GM21381 (cell line): Measurements from ENCODE around the gene ARX.

Experiments
- ATAC-seq: cut with Tn5 transposase; IDR thresholded peaks from one replicate; pipeline ENCODE4 v1.9.1; 2021; ENCODE audit warnings: mild to moderate bottlenecking, moderate library complexity; ENCODE audit not compliant: unreplicated experiment

The ARX gene

DNA sequence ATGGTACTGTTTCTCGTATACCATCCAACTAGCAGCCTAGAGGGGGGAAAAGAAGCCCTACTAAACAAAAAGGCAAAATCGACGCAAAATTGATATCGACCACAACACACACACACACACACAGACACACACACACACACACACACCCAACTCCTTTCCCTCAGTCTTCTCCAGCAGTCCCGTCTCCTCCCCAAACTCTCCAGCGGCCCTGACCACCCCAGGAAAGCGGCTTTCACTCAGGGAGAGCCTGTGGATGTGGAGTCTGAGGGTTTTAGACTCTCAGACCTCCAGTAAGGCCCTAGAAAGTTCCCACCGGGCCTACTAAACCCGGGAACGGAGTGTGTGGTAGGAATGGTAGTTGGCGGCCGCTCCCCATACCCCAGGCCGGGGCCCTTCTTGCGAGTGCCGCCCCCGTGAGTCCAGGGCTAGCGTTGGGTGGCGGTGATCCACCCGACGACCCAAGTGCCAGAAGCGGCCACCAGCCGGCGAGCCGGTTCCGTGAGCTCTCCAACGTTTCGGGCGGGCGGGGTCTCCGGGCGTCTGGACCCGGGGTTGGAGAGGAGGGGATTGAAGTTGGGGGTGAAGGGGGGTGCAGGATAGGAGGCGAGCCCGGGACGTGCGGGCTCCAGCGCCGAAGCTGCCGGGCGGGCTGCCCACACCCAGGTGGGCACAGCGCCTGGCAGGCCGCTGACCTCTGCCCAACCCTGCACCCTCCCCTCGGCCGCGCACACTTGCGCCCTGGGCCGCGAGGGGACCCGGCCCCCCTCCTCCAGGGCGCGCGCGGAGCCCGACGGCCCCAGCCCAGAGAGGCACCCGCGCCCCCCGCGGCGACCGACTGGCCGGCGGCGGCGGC lies 13.7 kb downstream of the ARX start:
- ATAC-seq, result no peak

DNA sequence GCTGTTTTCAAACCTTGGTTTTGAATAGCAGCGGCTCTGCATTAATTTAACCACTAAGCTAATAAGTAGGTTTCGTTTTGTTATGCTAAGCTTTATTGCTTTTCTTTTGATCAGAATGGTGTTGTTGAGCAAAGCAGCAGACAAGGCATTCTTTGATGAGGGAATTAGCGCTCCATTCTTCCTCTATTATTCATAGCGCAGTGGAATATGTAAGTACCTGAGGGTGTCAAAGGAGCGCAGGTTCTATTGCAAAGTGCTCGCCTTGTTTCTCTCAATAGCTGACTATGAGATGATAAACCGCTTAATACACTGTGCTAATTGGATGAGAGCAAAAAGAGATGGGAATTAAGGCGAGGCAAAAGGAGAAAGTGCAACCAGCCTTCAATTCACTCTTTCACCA lies 16.3 kb downstream of the ARX start:
- ATAC-seq, result no peak

DNA sequence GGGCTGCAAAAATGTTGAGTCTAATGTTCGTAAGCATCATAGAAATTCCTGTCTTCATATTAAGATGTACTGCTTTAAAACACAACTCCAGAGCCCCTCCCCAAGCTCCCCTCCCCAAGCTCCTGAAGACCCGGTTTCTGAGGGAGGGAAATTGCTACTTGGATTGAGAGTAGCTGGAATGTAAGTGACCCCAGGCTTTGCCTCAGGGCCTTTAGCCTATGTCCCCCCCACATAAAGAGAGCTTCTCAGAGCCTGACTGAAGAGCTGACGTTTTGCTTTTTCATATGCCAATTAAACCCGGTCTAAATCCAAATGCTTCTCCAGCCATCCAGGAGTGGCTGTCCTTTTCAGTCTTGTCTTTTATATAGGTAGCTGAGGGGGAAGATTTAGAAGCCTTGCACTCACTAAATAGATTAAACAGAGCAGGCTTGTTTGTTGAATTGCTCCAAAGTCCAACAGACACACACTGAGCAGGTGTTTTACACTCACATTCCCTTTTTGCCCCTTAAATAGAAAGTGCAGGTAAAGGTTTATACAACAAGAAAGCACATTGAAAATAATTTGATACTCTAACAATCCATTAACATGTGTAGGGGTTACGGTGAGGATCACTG lies 19.6 kb downstream of the ARX start:
- ATAC-seq, result no peak

DNA sequence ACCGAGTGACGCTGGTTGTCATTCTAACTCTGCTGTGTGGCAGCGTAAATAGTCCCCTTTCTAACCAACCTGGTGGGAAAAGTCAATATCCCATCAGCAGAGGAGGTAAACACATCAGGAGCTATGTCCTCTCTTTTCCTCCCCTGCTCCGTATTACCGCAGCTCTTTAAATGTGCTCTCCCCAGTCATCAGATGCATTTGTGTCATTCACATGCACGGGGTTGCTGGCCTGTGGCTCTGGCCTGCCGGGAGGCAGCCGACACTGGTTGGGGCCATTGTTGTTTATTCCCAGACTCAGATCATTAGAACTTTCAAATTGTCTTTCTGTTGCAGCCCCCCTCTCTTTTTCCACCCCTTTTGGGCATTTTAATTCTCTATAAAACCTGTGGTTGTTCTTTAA lies 21.9 kb downstream of the ARX start:
- ATAC-seq, result no peak

DNA sequence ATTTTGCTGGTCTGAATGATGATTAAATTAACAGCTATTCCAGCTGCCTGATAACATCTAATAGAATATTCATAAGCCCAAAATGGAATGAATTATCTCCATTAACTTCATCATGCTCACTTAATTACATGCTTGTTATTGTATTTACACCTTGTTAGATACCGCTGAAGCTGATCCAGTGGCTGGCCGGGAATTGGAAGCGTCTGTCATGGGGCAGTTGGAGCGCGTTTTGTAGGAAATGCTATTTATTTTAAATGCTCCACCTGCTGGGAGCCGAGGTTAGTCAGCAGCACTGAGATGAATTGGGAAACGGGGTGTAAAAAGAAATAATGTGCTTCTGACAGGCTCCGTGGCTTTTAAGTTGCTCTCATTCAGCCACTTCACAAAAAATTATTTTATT lies 25.2 kb downstream of the ARX start:
- no peak for ATAC-seq

DNA sequence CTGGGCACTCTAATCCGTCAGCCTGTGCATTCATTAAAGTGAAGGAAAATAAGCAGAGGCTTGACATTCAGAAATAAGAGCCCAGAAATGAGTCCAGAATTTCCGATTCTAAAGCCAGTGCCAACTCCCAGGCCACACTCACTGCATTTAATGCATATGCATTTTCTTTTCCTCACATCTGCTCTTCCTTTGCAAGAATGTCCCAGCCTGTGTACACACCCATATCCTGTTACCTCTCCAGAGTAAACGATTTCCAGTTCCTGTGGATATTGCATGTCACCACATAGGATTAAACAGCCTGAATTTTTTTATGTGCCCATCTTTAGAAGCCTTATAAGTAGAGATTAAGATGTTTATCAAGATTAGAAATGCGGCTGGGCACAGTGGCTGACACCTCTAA lies 27.5 kb downstream of the ARX start:
- no peak for ATAC-seq

DNA sequence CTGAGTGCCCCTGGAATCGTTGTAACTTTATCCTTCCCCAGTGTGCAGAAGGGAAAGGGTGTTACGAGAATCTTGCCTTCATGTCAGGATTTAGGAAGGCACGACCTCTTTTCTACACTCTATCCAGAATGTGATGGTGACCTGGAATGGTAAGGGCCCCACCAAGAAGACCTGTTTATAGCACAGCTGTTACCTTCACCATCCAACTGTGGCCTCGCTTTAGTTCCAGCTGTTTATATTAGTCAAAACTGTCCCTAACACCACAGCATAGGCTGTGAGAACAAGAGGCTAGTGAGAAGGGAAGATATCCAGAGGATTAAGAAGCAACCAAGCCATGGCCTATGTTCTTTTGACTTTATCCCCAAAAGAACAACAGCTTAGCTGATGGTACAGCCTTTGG lies 28.0 kb downstream of the ARX start:
- no peak for ATAC-seq

DNA sequence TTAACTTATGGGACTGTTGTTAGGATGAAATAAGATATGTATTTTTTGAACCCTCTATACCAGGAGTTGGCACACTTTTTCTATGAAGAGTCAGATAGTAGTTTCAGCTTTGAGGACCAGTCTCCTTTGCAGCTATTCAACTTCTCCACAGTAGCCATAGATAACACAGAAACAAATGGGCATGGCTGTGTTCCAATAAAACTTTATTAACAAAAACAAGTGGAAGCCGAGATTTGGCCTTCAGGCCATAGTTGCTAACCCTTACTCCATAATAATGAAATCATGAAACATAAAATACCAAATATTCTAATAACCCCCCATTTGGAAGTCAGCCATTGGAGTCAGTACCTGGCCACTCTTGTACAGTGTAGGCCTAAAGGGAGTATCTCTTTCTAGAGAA lies 30.6 kb downstream of the ARX start:
- ATAC-seq, result no peak

DNA sequence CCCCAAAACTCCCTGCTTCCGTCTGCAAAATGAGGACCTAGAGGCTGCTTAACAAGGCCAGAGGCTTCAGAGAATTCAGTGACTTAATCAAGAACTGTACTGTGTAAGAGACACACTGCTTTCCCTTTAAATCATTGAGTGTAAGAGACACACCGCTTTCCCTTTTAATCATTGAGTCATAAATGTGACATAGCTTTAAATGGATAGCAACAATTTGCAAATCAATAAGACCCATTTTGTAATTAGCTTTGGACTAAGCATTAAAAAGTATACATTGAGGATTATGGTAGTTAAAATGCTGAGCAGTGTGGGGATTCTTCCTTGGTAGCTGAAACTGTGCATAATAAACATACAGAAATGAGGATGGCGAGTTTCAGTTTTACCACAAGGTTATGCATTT lies 31.8 kb downstream of the ARX start:
- ATAC-seq, result no peak

DNA sequence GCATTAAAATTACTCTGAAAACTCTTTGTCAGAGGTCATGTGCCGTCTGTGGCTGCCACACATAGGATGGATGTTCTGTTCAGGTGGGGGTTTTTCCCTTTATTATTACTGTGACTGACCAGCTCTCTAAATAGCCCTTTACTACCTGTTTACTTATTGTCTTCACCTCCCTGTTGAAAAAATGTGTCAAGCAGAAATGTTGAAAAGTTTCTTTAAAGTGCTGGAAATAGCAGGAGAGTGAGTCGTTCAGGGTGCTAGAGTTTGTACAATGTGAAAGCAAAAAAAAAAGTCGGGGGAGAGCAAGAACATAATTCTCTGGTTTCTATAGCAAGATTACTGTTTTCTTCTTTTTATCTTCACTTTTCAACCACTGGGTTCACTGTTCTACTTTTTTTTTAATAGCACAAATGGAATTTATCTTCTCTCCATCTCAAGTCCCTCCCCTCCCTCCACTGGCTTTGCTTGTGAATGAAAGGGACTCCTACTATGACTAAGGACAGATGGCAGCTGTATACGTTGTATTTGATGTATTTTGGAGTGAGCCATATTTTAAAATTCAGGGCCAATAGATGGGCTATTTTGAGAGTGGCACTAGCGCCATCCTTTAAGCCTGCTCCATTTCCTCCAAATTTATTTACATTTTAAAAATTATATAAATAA lies 33.3 kb downstream of the ARX start:
- no peak for ATAC-seq

DNA sequence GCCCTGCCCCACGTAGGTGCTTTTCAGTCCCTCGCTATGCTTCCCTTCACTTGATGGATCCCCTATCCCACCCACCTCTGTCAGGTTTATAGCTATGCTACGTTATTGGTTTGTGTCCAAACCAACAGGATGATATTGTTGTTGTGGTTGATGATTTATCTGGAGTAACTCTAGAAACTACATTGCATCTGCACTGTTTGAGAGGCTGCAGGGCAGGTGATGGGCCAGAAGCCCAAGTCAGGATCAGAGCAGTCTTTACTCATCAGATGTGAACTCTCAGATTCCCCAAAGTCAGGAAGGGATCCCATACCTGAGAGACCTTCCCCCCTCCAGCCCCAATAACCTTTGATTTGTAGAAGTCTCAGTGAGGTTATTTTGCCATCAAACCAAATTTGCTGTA lies 34.7 kb downstream of the ARX start:
- no peak for ATAC-seq

DNA sequence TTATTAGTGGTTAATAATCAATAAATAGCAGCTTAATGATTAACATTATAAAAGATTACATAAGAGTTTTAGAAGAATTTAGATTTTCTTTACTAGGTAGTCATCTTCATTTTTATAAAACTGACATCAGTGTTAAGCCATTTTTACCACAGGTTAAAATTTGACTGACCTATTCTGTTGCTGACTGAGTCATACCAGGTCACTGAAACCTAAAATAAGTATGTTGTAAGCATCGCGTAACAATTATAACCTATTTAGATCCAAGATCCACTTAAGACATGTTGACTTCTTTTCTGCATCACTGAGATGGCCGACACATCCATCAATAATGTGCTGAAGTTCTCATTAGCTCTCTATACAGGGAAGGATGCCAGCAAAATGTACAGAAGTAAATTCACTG lies 36.7 kb downstream of the ARX start:
- ATAC-seq, result no peak

DNA sequence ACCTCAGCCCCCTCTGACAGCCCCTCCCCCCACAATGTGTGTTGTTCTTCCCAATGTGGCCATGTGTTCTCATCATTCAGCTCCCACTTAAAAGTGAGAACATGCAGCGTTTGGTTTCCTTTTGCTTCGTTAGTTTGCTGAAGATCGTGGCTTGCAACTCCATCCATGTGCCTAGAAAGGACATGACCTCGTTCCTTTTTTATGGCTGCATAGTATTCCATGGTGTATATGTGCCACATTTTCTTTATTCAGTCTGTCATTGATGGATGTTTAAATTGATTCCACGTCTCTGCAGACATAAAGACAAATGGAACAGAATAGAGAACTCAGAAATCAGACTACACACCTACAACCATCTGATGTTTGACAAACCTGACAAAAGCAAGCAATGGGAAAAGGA lies 46.0 kb downstream of the ARX start:
- ATAC-seq, result no peak

DNA sequence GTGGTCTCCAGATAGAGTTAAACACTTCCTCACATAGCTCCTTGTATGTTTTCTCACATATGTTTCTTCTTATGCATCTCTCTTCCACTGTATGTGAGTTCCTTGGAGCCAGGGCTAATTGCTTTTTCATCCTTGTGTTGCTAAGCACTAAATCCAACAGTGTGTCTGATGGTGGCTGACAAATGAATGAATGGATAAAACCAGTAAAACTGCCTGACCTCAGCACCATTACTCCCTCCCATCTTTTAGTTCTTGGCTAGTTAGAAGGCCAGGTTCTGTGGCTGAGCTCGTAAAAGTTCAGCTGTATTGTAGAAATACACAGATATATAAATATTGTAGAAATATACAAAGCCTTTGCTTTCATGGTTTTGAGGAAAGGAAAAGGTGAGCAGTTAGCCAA lies 50.4 kb downstream of the ARX start:
- no peak for ATAC-seq

DNA sequence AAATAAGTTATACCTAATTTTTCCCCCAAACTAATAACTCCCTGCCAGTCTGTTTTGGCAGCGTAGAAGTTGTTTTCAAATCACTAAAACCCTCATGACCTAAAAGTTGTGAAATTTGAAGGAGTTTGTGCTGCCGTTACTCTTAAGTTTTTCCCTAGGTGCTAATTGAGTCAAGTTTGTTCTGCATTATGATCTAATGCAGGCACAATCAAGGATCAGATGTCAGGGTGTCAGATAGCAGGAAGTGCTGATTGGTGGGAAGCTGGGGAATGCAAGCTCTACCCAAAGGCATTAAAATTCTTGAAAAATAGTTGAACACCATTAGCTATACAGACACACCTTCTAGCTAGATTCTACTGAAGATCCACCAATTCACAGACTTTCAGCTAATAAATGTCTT lies 51.9 kb downstream of the ARX start:
- no peak for ATAC-seq

DNA sequence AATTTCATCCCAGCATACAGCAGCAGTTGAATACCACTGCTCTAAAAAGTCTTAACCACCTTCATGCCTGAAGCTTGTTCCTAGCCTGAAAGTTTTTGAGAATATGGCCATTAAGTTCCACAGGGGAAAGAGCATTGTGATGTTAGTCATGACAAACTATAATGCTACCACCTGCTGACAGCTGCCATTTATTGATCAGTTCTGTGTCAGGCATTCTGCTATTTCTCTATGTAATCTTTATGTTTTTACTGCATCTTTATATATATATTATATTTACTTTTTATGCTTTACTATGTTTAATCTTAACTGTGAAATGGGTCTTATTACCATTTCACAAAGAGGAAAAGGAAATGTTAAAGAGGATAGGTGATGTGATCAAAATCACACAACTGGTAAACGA lies 54.0 kb downstream of the ARX start:
- ATAC-seq, result no peak

DNA sequence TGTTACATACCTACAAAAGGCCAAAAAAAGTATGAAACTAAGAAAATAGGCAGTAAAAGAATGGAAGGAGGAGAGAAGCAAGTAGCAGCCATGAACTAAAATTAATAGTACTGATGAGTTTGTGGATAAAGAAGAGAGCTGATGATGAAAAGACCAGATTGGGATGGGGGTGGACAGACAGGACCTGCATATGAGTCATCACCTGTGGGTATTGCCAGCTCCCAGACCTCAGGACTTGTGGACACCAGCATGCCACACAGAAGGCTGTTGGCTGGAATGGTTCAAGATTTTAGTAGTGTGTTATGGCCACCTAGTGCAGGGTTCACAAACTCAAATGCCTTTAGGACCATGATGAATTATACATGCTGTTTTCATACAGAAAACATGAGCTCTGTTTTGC lies 58.9 kb downstream of the ARX start:
- ATAC-seq, result no peak

DNA sequence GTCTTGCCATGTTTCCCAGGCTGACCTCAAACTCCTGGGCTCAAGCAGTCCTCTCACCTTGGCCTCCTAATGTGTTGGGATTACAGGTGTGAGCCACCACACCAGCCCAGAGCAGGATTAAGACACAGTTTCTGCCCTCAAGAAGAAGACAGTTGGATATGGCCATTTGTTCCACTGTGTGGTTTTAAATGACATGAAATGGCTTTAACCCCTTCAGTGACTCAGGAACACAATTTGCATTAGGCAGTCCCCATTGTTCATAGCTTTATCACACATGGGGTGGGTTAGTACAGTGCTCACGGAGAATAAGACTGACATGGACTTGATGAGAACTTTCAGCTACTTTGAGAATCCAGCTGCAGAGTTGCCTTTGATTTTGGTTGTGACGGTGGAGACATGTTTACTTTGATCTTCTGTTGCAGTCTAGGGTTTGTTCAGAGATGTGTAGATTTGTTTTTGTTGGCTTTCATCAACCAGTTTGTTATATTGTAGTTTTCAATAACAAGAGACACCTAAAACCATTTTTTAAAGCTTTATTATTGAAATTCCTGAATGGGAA lies 60.3 kb downstream of the ARX start:
- no peak for ATAC-seq

DNA sequence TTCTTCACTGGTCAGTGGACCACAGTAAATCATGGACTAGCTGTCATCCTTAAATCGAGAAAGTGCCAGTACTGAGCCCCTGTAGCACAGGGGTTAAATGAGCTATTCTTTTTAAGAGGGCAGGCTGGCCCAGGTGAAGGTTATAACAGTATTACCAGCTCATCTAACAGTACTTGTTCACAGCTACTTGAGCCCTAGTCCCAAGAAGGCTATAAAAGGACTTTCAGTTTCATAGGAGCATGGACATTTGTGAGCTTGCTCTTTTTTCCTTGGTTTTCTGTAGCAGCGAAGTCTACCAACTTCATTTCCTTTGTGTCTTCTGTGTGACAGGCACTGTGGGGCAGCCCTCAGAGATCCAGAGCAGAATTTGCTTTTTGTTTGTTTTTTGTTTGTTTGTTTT lies 61.0 kb downstream of the ARX start:
- ATAC-seq, result no peak
